C1 segment of cervical spinal cord (tissue), 14 donors: ENCODE measurements around the gene FLRT1.
A peak's percentile ranks its signal among the peaks of the same experiment; 100 is the strongest.

Experiments used
- DNase-seq, 14 donors: peaks; one replicate each; lab custom pipeline; 2025; lab: John Stamatoyannopoulos, UW

FLRT1 gene

GRCh38 chr11:64007160-64007628, 28.5 kb upstream of the FLRT1 start:
- DNase-seq = no peak

GRCh38 chr11:64007629-64008282, 28.0 kb upstream of the FLRT1 start:
- peak in 11 of 14 donors; percentile 8 to 61 (median 31) for DNase-seq

- DNase-seq = no peak
These were observed 27.3 kb upstream of the FLRT1 start for GRCh38 chr11:64008283-64008913.

- no peak for DNase-seq
These were observed 26.7 kb upstream of the FLRT1 start for GRCh38 chr11:64008914-64009633.

- no peak for DNase-seq
These were observed 26.0 kb upstream of the FLRT1 start for GRCh38 chr11:64009710-64010109.

GRCh38 chr11:64010783-64011182, 24.9 kb upstream of the FLRT1 start:
- no peak for DNase-seq

- no peak for DNase-seq
These were observed 24.4 kb upstream of the FLRT1 start for GRCh38 chr11:64011371-64011770.

GRCh38 chr11:64013141-64013896, 22.4 kb upstream of the FLRT1 start:
- no peak for DNase-seq

- DNase-seq = no peak
These were observed 21.4 kb upstream of the FLRT1 start for GRCh38 chr11:64014356-64014755.

GRCh38 chr11:64015510-64015909, 20.2 kb upstream of the FLRT1 start:
- DNase-seq = no peak

- DNase-seq = peak in 1 of 14 donors; percentile 15
These were observed 19.5 kb upstream of the FLRT1 start for GRCh38 chr11:64015935-64016845.

- no peak for DNase-seq
These were observed 17.8 kb upstream of the FLRT1 start for GRCh38 chr11:64017945-64018224.

- no peak for DNase-seq
These were observed 17.4 kb upstream of the FLRT1 start for GRCh38 chr11:64018310-64018709.

- no peak for DNase-seq
These were observed 16.4 kb upstream of the FLRT1 start for GRCh38 chr11:64019106-64020037.

GRCh38 chr11:64020976-64021756, 14.6 kb upstream of the FLRT1 start:
- DNase-seq = no peak

GRCh38 chr11:64021757-64022093, 14.0 kb upstream of the FLRT1 start:
- DNase-seq = peak in 1 of 14 donors; percentile 26

- DNase-seq = peak in 1 of 14 donors; percentile 22
These were observed 13.5 kb upstream of the FLRT1 start for GRCh38 chr11:64022125-64022784.
